IMR-90 (cell line): ENCODE results near the gene ZCCHC14. TPM values are rescaled to one million over a fixed set of nuclear protein-coding genes. Genes with fewer than 3 reads are reported as not detected.
A peak's percentile ranks its signal among the peaks of the same experiment; 100 is the strongest.

ENCODE experiments used
- ATAC-seq: fragments of 200-7000 bp; cut with Tn5 transposase; 2 replicates; pipeline ENCODE4 v1.9.1; 2020; ENCODE audit warnings: low read depth, mild to moderate bottlenecking, moderate library complexity
- BruUV-seq: library from RNA; stranded (reverse); fragments of 400-500 nt; replicated peaks from 2 replicates; lab custom pipeline; 2021; lab: Mats Ljungman, UMichigan
- CTCF ChIA-PET: fragments of 300-600 bp; formaldehyde crosslinking; extraction: SDS; loops from one replicate; lab custom pipeline; 2021; ENCODE audit warnings: antibody characterized with exemption; lab: Yijun Ruan, JAX
- POLR2A ChIA-PET: fragments of 300-600 bp; sonication (Branson Sonifier 250); formaldehyde crosslinking; loops from one replicate; lab custom pipeline; 2022; ENCODE audit warnings: antibody characterized with exemption; ENCODE audit not compliant: unreplicated experiment; lab: Charles Lee
- DNase-seq: peaks from one replicate; pipeline ENCODE4 v3.0.0; 2013
- H2AFZ ChIP-seq: replicated peaks from 2 replicates; pipeline ENCODE3; 2013; ENCODE audit warnings: low read length, mild to moderate bottlenecking; ENCODE audit not compliant: poor library complexity
- H2AK5ac ChIP-seq: 2 replicates; pipeline ENCODE4 v1.6.1; 2013; ENCODE audit warnings: low read depth, low read length, inconsistent platforms
- H2AK9ac ChIP-seq: replicated peaks from 2 replicates; pipeline ENCODE3; 2013; ENCODE audit warnings: mild to moderate bottlenecking, low read depth, low read length, moderate library complexity; ENCODE audit not compliant: poor library complexity
- H2BK120ac ChIP-seq: 2 replicates; pipeline ENCODE4 v1.6.1; 2013; ENCODE audit warnings: low read depth, low read length, inconsistent platforms
- H2BK15ac ChIP-seq: 3 replicates; pipeline ENCODE4 v1.6.1; 2013; ENCODE audit warnings: low read depth, low read length, inconsistent platforms
- H2BK20ac ChIP-seq: 2 replicates; pipeline ENCODE4 v1.6.1; 2013; ENCODE audit warnings: low read depth, mild to moderate bottlenecking, inconsistent platforms, low read length, moderate library complexity
- H2BK5ac ChIP-seq: 2 replicates; pipeline ENCODE4 v1.6.1; 2013; ENCODE audit warnings: mild to moderate bottlenecking, low read depth, low read length, inconsistent platforms; ENCODE audit not compliant: poor library complexity, severe bottlenecking
- H3K14ac ChIP-seq: replicated peaks from 2 replicates; pipeline ENCODE4 v1.6.1; 2013; ENCODE audit warnings: low read depth, low read length, inconsistent platforms
- H3K18ac ChIP-seq: 2 replicates; pipeline ENCODE4 v1.6.1; 2013; ENCODE audit warnings: low read depth, low read length, control low read depth
- H3K23ac ChIP-seq: 2 replicates; pipeline ENCODE4 v1.6.1; 2013; ENCODE audit warnings: low read depth, low read length, inconsistent platforms
- H3K27ac ChIP-seq: 2 replicates; pipeline ENCODE4 v1.5.1; 2013; ENCODE audit warnings: mild to moderate bottlenecking, control low read depth, low read length; ENCODE audit not compliant: insufficient read depth
- H3K27me3 ChIP-seq: 2 replicates; pipeline ENCODE4 v1.6.1; 2013; ENCODE audit warnings: low read length; ENCODE audit not compliant: control insufficient read depth, insufficient read depth
- H3K36me3 ChIP-seq: 2 replicates; pipeline ENCODE4 v1.6.1; 2013; ENCODE audit warnings: low read length, mixed read lengths; ENCODE audit not compliant: control insufficient read depth, insufficient read depth
- H3K4ac ChIP-seq: 2 replicates; pipeline ENCODE4 v1.6.1; 2013; ENCODE audit warnings: low read depth, low read length, inconsistent platforms
- H3K4me1 ChIP-seq: 2 replicates; pipeline ENCODE4 v1.6.1; 2013; ENCODE audit warnings: low read length, mixed read lengths; ENCODE audit not compliant: control insufficient read depth, insufficient read depth
- H3K4me2 ChIP-seq: 2 replicates; pipeline ENCODE4 v1.6.1; 2013; ENCODE audit warnings: low read depth, mild to moderate bottlenecking, control low read depth, low read length, moderate library complexity
- H3K4me3 ChIP-seq: 2 replicates; pipeline ENCODE4 v1.5.1; 2013; ENCODE audit warnings: low read depth, mild to moderate bottlenecking, control low read depth, low read length, moderate library complexity; ENCODE audit not compliant: insufficient read depth
- H3K56ac ChIP-seq: 2 replicates; pipeline ENCODE4 v1.6.1; 2013; ENCODE audit warnings: low read length, inconsistent platforms; ENCODE audit not compliant: insufficient read depth; ENCODE audit errors: extremely low read depth
- H3K79me1 ChIP-seq, 2 experiments: 2 replicates each; pipeline ENCODE4 v1.6.1; 2013; ENCODE audit warnings: low read length in 2 of 2, inconsistent platforms in 1 of 2, low read depth in 1 of 2
- H3K9ac ChIP-seq: 2 replicates; pipeline ENCODE4 v1.6.1; 2013; ENCODE audit warnings: low read depth, low read length, control low read depth
- H3K9me1 ChIP-seq: 2 replicates; pipeline ENCODE4 v1.6.1; 2013; ENCODE audit warnings: low read length, inconsistent platforms; ENCODE audit not compliant: insufficient read depth
- H3K9me3 ChIP-seq: 2 replicates; pipeline ENCODE4 v1.6.1; 2013; ENCODE audit warnings: low read length; ENCODE audit not compliant: control insufficient read depth, insufficient read depth
- H4K20me1 ChIP-seq: 2 replicates; pipeline ENCODE4 v1.6.1; 2013; ENCODE audit warnings: low read length, inconsistent platforms; ENCODE audit not compliant: insufficient read depth
- H4K5ac ChIP-seq: 2 replicates; pipeline ENCODE4 v1.6.1; 2013; ENCODE audit warnings: mild to moderate bottlenecking, low read depth, low read length, control low read depth
- H4K8ac ChIP-seq, 2 experiments: 2 replicates each; pipeline ENCODE4 v1.6.1; 2013; ENCODE audit warnings: low read depth in 2 of 2, low read length in 2 of 2, control low read depth in 1 of 2, inconsistent platforms in 1 of 2
- H4K91ac ChIP-seq: 2 replicates; pipeline ENCODE4 v1.6.1; 2013; ENCODE audit warnings: low read depth, low read length, inconsistent platforms; ENCODE audit not compliant: insufficient read depth
- CEBPB ChIP-seq: IDR thresholded peaks from 2 replicates; pipeline ENCODE4 v1.6.1; 2012; ENCODE audit warnings: low read depth, low read length, improper control_type of control experiment
- CHD1 ChIP-seq: IDR thresholded peaks from 2 replicates; pipeline ENCODE4 v1.6.1; 2012; ENCODE audit warnings: low read depth, low read length, improper control_type of control experiment
- CTCF ChIP-seq: conservative IDR thresholded peaks from 2 replicates; pipeline ENCODE4 v1.5.1; 2012; ENCODE audit warnings: mild to moderate bottlenecking, low read depth, low read length, improper control_type of control experiment
- FOS ChIP-seq: fragments of 150-350 bp; IDR thresholded peaks from 2 replicates; pipeline ENCODE4 v1.6.1; 2016; ENCODE audit warnings: low read depth, low read length
- POLR2A ChIP-seq: IDR thresholded peaks from 2 replicates; pipeline ENCODE4 v1.6.1; 2012; ENCODE audit warnings: mild to moderate bottlenecking, low read depth, low read length
- RAD21 ChIP-seq: IDR thresholded peaks from 2 replicates; pipeline ENCODE4 v1.6.1; 2012; ENCODE audit warnings: low read length, improper control_type of control experiment
- RCOR1 ChIP-seq: IDR thresholded peaks from 2 replicates; pipeline ENCODE4 v1.6.1; 2012; ENCODE audit warnings: mild to moderate bottlenecking, low read length, improper control_type of control experiment; ENCODE audit not compliant: insufficient replicate concordance
- RFX5 ChIP-seq: IDR thresholded peaks from 2 replicates; pipeline ENCODE4 v1.8.0; 2012; ENCODE audit warnings: low read depth, mild to moderate bottlenecking, low read length, moderate library complexity
- SMC3 ChIP-seq: fragments of 150-350 bp; IDR thresholded peaks from 2 replicates; pipeline ENCODE4 v1.6.1; 2016; ENCODE audit warnings: low read depth, mild to moderate bottlenecking, antibody characterized with exemption, low read length, moderate library complexity
- WGBS, 2 experiments: methylation state at CpG; one replicate each; pipeline versions ENCODE4 v1.1.5 to v1.1.7; 2013; ENCODE audit warnings: missing lambda C conversion rate in 2 of 2; ENCODE audit not compliant: insufficient read length in 1 of 2; ENCODE audit errors: extremely low coverage in 2 of 2; 5-methylcytosine and 5-hydroxymethylcytosine counted together
- dilution Hi-C: fragments of 300-500 bp; cut with HindIII; formaldehyde crosslinking; loops from one replicate; pipeline ENCODE4 v1.14.3; 2018; ENCODE audit warnings: low sequenced_read_pairs; ENCODE audit not compliant: unreplicated experiment
- in situ Hi-C: fragments of 300-500 bp; cut with MboI; formaldehyde crosslinking; loops from 3 replicates; pipeline ENCODE4 v1.14.3; 2019; ENCODE audit warnings: low sequenced_read_pairs, inconsistent platforms, mixed read lengths
- intact Hi-C: fragments of 100-400 bp; cut with micrococcal nuclease; formaldehyde crosslinking; loops from 2 replicates; pipeline ENCODE4 v1.10.0; 2022
- polyA plus RNA-seq, 3 experiments: library from polyadenylated mRNA; depleted of rRNA; stranded (reverse); fragments of >200 nt; gene quantifications; 2 replicates each; pipeline ENCODE4 v1.2.3, GENCODE V29; 2012; ENCODE audit warnings: low replicate concordance in 1 of 3
- total RNA-seq: library from RNA; depleted of rRNA; stranded (reverse); fragments of >200 nt; gene quantifications from 2 replicates; pipeline ENCODE4 v1.2.3, GENCODE V29; 2012
- TF ChIP-seq, protein P1 (sequence below): fragments of 150-350 bp; IDR thresholded peaks from 2 replicates; pipeline ENCODE4 v1.6.1; 2016; ENCODE audit warnings: low read depth, mild to moderate bottlenecking, low read length, moderate library complexity, borderline replicate concordance

Gene ZCCHC14
- total and polyA plus RNA-seq, 2 of the 4 experiments (the other 2 are of a cell fraction), result 2.5 to 5.3 TPM

- POLR2A ChIA-PET, result no interaction called here
- Histone ChIP-seq H3K23ac (no peak overlapping the region), H3K9me3 (peaks cover 24% of the 10 kb centered on the region)
Observed at GRCh38 chr16:87534030-87534653, 41.3 kb upstream of the ZCCHC14 start.

More at GRCh38 chr16:87534030-87534653, 41.3 kb upstream of the ZCCHC14 start:
- Histone ChIP-seq H2BK20ac (no peak overlapping the region), H3K4me2 (no peak overlapping the region), H3K9ac (no peak overlapping the region), H2AK5ac (no peak overlapping the region), H3K27me3 (no peaks in the 10 kb centered on the region), H2AFZ (no peak overlapping the region), H3K9me1 (no peaks in the 10 kb centered on the region), H2BK120ac (no peak overlapping the region), H3K18ac (no peak overlapping the region), H4K20me1 (no peaks in the 10 kb centered on the region), H2AK9ac (no peak overlapping the region), H3K36me3 (no peaks in the 10 kb centered on the region), H3K27ac (no peak overlapping the region), H3K56ac (no peak overlapping the region), H3K14ac (no peak overlapping the region), H3K4me3 (no peak overlapping the region), H4K91ac (no peak overlapping the region), H4K5ac (no peak overlapping the region), H3K4ac (no peak overlapping the region), H4K8ac (no peak overlapping the region), H3K79me1 (no peaks in the 10 kb centered on the region), H3K4me1 (peaks cover 4% of the 10 kb centered on the region), H2BK15ac (no peak overlapping the region), H2BK5ac (no peak overlapping the region)
- ATAC-seq, result peak; percentile 42; the same call in 1 of the 2 replicates
- no TSS peak for BruUV-seq
- CTCF ChIA-PET, result no interaction called here
- in situ Hi-C loops (no loop called here), intact Hi-C loops (no loop called here), dilution Hi-C loops (no loop called here)
- TF ChIP-seq CTCF (no peak), FOS (no peak), RAD21 (no peak), SMC3 (no peak), CEBPB (no peak), CHD1 (no peak), RCOR1 (no peak), RFX5 (no peak), POLR2A (no peak)
- TF ChIP-seq, protein P1, sequence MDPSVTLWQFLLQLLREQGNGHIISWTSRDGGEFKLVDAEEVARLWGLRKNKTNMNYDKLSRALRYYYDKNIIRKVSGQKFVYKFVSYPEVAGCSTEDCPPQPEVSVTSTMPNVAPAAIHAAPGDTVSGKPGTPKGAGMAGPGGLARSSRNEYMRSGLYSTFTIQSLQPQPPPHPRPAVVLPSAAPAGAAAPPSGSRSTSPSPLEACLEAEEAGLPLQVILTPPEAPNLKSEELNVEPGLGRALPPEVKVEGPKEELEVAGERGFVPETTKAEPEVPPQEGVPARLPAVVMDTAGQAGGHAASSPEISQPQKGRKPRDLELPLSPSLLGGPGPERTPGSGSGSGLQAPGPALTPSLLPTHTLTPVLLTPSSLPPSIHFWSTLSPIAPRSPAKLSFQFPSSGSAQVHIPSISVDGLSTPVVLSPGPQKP, result no peak
- peak; percentile 24 for DNase-seq
- no CpG with 5 or more reads among the region's 5 CpGs for WGBS, 2 experiments
